ENCODE data around the gene FRMD4A.

- no peak for TF ChIP-seq REST (IDR thresholded peaks at IDR 0.05; ENCODE audit: low read depth)
- no peak for TF ChIP-seq NFIC (IDR thresholded peaks at IDR 0.05)
These were observed 644.4 kb downstream of the FRMD4A start for GRCh38 chr10:13686331-13686752.

Measured in Ishikawa (cell line).